GM18511 (cell line): ENCODE data around the gene GNAT2.
"Not testable (repeated sequence)": the region's sequence is repeated elsewhere in the genome, so short reads cannot be mapped to it uniquely, and the experiment has no call there.

ENCODE experiments used
- ATAC-seq: cut with Tn5 transposase; IDR thresholded peaks from one replicate; pipeline ENCODE4 v1.9.1; 2021; ENCODE audit warnings: mild to moderate bottlenecking, moderate library complexity; ENCODE audit not compliant: unreplicated experiment

Gene GNAT2

DNA sequence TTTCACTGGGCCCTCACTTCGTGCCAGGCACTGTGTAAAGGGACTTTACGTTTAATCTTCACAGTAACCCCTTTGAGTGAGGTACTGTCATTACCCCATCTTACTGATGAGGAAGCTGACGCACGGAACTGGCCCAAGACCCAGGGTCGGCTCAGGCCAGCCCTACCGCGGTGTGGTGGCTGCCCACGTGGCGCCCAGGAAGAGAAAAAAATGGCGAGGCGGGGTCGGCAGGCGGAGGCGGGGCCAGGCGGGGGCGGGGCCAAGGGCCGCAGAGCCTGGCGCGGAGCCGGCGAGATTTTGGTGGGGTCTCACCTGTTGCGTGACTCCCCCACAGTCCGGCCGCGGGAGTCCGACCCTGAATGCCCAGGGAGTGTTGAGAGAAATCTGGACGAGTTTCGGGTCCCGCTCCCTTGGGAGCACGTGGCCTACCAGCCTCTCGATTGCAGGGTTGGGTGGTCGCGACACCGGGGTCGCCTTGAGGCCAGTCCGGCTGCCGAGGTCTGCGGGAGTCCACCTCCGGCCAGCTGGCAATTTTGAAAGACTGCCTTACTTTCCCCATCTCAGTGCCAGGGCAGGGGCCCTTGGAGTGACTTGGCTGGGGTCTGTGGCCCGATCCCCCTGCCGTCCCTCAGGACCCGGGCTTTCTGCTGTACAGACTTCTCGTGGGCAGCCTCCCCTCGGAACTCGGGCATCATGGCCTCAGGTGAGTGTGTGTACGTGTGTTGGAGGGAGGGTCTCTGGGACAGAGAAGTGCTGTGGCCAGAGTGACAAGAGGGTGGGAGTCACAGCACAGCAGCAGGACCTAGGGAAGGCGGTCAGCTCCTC lies at the start of gene GNAT2, which contains the start of gene AMPD2:
Gene GNAT2 (minus strand): TSS at position 41 of the 825 bp plus-strand sequence. CDS start 6,746 bp downstream, outside the sequence.
Gene AMPD2 (plus strand): TSS at position 262 of the 825 bp plus-strand sequence. CDS start 1,339 bp downstream, outside the sequence.
- ATAC-seq = peak; percentile 58

GRCh38 chr1:109668123-109668775 lies 48.8 kb upstream of the GNAT2 start:
- peak; percentile 43 for ATAC-seq

DNA sequence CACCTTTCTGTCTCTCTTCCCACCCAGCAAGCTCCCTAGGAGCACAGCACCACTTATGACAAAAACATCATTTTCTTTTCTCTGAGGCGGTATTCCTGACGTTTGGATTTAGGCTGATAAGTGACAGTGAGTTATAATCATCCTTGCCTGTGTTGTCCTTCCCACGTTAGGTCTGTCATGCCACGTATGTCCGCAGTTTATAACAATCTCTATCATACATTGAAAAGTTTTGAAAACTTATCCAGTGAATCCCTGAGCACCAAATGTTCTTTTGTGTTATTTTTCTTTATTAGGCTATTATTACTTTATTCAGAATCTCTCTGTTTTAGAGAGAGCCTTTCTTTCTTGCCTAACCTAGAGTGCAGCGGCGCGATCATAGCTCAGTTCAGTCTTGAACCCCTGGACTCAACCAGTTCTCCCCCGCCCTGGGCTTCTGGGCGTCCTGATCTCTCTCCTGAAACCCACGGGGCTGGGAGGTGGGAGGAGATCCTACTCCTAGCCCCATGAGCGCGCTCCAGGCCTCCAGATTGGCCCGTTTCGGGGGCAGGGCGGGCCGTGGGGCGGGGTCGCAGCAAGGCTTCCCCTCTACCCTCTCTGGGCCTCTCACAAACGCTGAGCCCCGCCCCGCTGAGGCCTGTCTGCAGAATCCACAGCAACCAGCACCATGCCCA lies 48.2 kb upstream of the GNAT2 start, which contains the start of gene GSTM2:
Gene GSTM2 (plus strand): TSS at position 606 of the 671 bp plus-strand sequence. CDS start 59 bp downstream, at position 665.
- peak; percentile 96 for ATAC-seq

DNA sequence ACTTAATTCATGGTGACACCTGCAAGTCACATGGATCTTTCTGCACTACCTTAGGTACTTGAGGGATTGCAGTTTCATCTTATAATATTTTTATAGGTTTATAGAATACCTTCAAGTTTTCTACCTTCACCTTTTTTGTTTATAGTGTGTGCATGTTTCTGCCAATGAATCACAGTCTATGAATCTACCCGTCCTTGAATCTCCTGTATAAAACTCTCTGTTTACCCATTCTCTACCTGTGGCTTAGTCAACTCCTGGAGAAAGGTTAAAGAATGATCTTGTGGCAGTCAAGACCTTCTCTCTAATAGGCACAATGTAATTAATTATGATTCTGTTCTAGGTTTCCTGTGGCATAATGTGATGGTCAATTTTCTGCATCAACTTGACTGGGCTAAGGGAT lies 45.3 kb upstream of the GNAT2 start:
- no peak for ATAC-seq

DNA sequence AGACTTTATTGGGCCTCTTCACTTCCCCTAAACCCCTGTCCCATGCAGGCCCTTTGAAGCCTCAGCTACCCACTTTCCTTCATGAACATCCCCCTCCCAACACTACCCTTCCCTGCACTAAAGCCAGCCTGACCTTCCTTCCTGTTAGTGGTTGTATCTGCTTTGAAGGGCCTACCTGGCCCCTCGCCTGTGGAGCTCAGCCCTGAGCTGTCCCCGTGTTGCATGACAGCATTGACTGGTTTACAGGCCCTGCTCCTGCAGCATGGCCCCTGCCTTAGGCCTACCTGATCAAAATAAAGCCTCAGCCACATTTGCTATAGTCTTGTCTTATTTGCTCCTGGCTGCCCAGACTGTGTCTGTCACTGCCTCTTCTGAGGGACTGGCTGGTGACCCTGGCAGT lies 42.0 kb upstream of the GNAT2 start:
- no peak for ATAC-seq

DNA sequence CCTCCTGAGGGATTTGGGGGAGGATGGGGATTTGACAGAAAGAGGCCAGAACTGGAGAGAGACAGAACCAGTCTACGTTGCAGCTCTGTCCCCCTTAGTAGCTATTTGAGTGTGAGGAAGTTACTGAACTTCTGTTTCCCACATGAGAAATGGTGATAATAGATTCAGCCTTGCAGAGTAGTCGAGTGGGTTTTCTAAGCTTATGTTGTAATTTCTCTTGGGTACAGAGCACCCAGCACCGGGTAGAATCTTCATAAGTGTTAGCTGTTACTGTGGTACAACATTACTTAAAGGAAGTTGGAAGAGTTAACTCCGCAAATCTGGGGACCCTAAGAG lies 41.2 kb upstream of the GNAT2 start:
- not testable (repeated sequence) for ATAC-seq

- no peak for ATAC-seq
These were observed 40.7 kb upstream of the GNAT2 start for GRCh38 chr1:109659997-109660690.

GRCh38 chr1:109659145-109659544 lies 39.7 kb upstream of the GNAT2 start:
- ATAC-seq = no peak

DNA sequence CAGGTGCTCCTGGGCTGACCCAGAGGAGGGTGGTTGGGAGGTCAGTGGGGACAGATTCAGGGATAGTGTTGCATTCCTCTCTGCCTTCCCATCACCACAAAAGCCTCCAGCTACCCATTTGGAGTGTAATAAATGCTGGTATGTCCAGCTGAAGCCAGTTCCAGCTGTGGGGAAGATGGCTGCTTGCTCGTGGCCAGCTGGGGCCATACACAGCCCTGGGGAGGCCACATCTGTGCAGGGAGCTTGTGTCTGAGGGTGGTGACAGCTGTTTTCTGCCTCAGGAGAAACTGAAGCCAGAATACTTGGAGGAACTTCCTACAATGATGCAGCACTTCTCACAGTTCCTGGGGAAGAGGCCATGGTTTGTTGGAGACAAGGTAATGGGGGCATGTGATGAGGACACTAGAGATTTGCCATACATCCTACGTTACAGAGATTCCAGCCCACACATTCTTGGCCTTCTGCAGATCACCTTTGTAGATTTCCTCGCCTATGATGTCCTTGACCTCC lies 39.2 kb upstream of the GNAT2 start:
- ATAC-seq = no peak

- ATAC-seq = no peak
These were observed 38.6 kb upstream of the GNAT2 start for GRCh38 chr1:109657970-109658369.

- no peak for ATAC-seq
These were observed 38.0 kb upstream of the GNAT2 start for GRCh38 chr1:109657395-109657794.

DNA sequence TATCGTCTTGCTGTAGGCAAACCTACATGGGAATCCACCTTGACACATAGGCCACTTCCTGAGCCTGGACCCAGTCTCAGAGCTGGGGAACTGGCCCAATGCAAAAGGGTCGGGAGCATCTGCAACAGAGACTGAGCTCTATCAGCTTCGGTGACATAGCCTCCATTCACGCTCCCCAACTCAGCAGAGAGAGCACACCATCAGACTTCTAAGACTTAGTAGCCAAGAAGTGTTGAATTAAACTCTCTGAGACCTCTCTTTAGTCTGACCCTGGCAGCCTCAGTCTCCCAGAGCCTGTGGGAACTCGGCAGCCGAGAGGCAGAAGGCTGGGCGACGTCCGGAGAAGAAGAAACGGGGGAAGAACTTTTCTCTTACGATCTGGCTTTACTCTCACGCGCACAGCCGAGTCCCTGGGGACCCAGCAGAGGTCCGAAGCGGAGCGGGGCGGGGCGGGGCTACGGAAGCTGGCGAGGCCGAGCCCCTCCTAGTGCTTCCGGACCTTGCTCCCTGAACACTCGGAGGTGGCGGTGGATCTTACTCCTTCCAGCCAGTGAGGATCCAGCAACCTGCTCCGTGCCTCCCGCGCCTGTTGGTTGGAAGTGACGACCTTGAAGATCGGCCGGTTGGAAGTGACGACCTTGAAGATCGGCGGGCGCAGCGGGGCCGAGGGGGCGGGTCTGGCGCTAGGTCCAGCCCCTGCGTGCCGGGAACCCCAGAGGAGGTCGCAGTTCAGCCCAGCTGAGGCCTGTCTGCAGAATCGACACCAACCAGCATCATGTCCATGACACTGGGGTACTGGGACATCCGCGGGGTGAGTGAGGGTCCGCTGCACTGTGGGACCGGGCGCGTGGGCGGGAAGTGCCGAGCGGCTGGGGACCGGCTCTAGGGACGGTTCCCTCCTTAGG lies 36.5 kb upstream of the GNAT2 start, which contains the start of gene GSTM4:
Gene GSTM4 (plus strand): TSS at position 485 of the 905 bp plus-strand sequence. CDS start 291 bp downstream, at position 776.
- peak; percentile 96 for ATAC-seq

- no peak for ATAC-seq
These were observed 35.1 kb upstream of the GNAT2 start for GRCh38 chr1:109654519-109654918.

GRCh38 chr1:109653306-109653705 lies 33.9 kb upstream of the GNAT2 start:
- no peak for ATAC-seq

- no peak for ATAC-seq
These were observed 33.0 kb upstream of the GNAT2 start for GRCh38 chr1:109652402-109652801.

GRCh38 chr1:109650609-109651008 lies 31.2 kb upstream of the GNAT2 start:
- ATAC-seq = no peak

- no peak for ATAC-seq
These were observed 30.1 kb upstream of the GNAT2 start for GRCh38 chr1:109649491-109649914.

GRCh38 chr1:109644670-109645069 lies 25.3 kb upstream of the GNAT2 start:
- no peak for ATAC-seq
